ENCODE results near the gene BCL11B.

BCL11B gene

GRCh38 chr14:99284254-99285004 is 12.4 kb upstream of the BCL11B start:
- DNase-seq, result no peak

- no peak for DNase-seq
These were observed 10.5 kb upstream of the BCL11B start for GRCh38 chr14:99282261-99283050.

GRCh38 chr14:99281396-99281795 is 9.4 kb upstream of the BCL11B start:
- no peak for DNase-seq

- DNase-seq, result no peak
These were observed 8.9 kb upstream of the BCL11B start for GRCh38 chr14:99280852-99281251.

- no peak for DNase-seq
These were observed 8.2 kb upstream of the BCL11B start for GRCh38 chr14:99280066-99280731.

GRCh38 chr14:99278836-99279235 is 6.8 kb upstream of the BCL11B start:
- no peak for DNase-seq

GRCh38 chr14:99277530-99277929 is 5.5 kb upstream of the BCL11B start:
- DNase-seq, result no peak

GRCh38 chr14:99276482-99276881 is 4.5 kb upstream of the BCL11B start:
- DNase-seq, result no peak

GRCh38 chr14:99275222-99275584 is 3.2 kb upstream of the BCL11B start:
- DNase-seq, result no peak

GRCh38 chr14:99274346-99275221 is 2.6 kb upstream of the BCL11B start:
- peak; percentile 70 for DNase-seq

- DNase-seq, result peak; percentile 64
These were observed 1.9 kb upstream of the BCL11B start for GRCh38 chr14:99273766-99274345.

GRCh38 chr14:99272899-99273765 is 1.1 kb upstream of the BCL11B start:
- peak; percentile 78 for DNase-seq

- no peak for DNase-seq
These were observed 568 bp upstream of the BCL11B start for GRCh38 chr14:99272632-99272898.

GRCh38 chr14:99271221-99271941 is 616 bp downstream of the BCL11B start:
- no peak for DNase-seq

- peak; percentile 56 for DNase-seq
These were observed 1.4 kb downstream of the BCL11B start for GRCh38 chr14:99270458-99271220.

- DNase-seq, result no peak
These were observed 2.9 kb downstream of the BCL11B start for GRCh38 chr14:99268810-99269707.

GRCh38 chr14:99267837-99268781 is 3.9 kb downstream of the BCL11B start:
- peak; percentile 66 for DNase-seq

- no peak for DNase-seq
These were observed 4.6 kb downstream of the BCL11B start for GRCh38 chr14:99267381-99267780.
